ENCODE data around the gene MAGEC2. TPM values are rescaled to one million over a fixed set of nuclear protein-coding genes. Genes with fewer than 3 reads are reported as not detected.

The MAGEC2 gene
- not detected in 2 replicates for total RNA-seq

GRCh38 chrX:142204522-142205433, at the start of gene MAGEC2:
TSS of gene MAGEC2 (minus strand) at chrX:142205290. CDS start at chrX:142203987, 1,303 bp downstream.

